Stimulated activated CD4-positive, alpha-beta T cell treated with anti-CD3 and anti-CD28 coated beads, Interleukin-4, amount 100 ng/mL, for 48 hours (primary cell): Measurements from ENCODE around the gene RBM39.
A peak's percentile ranks its signal among the peaks of the same experiment; 100 is the strongest.
"Not testable (repeated sequence)": the region's sequence is repeated elsewhere in the genome, so short reads cannot be mapped to it uniquely, and the experiment has no call there.

Source experiments
- DNase-seq, 2 donors: peaks; one replicate each; pipeline ENCODE4 v3.0.0-alpha.2; 2020; ENCODE audit warnings: low read depth in 2 of 2

RBM39 gene

DNA sequence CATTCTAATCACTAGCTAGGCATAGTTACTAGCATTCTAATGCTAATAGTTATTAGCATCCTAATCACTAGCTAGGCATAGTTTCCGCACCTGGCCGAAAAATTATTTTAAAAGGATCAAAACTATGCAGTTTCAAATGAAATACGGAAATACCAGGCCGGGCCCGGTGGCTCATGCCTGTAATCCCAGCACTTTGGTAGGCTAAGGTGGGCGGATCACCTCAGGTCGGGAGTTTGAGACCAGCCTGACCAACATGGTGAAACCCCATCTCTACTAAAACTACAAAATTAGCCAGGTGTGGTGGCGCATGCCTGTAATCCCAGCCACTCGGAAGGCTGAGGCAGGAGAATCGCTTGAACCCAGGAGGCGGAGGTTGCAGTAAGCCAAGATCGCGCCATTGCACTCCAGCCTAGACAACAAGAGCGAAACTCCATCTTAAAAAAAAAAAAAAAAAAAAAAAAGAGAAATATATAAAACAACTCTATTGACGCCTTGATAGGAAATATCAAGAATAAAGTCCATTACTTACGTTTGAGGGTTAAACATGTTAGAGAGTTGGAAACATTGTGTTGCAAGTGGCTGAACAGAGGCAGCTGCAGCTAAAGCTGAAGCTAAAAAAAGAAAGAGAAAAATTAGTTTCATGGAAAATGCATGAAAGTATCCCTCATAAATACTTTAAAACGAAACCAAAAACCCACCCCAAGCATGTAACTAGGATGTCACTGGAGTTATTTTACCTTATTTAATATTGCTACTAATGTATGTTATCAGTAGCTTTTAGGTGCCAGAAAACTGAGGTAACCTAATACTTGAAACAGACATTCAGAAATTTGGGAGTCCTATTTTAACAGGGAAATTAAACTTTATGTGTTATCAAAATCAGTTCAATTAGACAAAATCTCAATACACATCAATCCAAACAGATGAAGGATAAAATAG is 35.2 kb downstream of the RBM39 start:
- not testable (repeated sequence) for DNase-seq

DNA sequence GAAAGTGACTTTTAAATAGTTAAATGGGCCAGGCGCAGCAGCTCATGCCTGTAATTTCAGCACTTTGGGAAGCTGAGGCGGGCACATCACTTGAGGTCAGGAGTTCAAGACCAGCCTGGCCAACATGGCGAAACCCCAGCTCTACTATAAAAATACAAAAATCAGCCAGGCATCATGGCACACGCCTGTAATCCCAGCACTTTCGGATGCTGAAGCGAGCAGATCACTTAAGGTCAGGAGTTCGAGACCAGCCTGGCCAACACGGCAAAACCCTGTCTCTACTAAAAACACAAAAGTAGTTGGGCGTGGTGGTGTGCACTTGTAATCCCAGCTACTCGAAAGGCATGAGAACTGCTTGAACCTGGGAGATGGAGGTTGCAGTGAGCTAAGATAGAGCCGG is 36.2 kb downstream of the RBM39 start:
- DNase-seq: not testable (repeated sequence)

DNA sequence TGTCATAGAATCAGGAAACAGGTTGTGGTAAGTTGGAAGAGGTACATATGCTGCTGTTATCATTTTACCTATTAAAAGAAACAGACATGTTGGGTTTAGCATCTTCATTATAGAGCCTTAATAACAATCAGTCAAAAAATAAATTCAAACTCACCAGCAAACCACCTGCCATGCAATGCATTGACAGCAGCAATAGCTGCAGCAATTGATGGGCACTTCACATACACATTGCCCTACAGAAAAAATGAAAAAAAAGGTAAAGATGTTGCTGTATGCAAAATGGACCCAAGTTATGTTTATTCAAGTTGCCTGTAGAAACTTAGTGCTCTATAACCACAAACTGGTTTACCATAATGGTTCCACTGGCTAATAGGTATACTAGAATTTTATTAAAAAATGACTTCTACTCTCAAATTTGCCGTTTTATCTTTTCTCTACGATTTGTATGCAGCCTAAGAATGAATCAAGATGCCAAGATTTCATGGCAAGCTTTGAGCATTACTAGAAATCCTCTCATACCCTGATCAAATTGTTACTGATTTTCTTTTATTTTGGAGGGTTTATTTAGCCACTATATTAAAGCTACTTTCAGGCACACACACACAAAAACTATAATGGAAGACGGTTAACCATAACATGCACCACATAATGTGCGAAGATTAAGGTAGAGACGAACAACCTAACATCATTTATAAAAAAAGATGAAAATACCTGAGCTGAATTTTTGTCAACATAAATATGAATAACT is 37.4 kb downstream of the RBM39 start:
- DNase-seq: no peak

DNA sequence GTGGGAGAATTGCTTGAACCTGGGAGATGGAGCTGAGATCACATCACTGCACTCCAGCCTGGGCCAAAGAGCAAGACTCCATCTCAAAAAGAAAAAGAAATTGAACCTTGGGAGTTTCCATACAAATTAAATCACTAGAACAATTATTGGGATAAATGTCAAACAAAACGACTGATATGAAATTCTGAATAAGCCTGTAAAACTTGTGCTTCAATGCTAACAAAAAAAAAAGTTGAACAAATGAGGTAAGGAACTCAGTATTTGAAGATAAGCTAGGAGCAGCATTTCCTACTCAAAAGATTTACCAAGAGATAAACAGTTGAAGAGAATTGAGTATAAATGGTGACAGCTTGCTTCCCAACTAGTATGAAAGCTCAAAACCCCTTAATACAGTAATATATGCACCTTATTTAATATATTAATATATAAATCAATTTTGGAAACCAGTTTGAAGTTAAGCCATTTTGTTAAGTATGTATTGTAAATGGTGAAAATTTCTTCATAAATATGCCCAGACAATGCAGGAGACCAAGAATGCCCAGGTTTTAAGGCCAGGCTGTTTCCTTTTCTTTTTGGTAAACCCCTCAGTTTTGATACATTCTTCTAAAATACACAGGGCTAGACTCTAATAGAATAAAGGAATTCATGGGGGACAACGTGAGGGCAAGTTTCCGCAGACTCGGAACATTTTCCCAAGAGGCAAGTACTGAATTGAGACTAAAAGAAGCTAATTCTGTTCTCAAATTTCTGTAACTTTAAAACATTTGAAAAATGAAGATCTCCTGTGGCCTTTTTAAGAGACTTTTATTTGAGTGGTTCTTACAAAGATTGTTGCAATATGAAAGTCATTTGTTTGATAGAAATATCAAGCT is 39.0 kb downstream of the RBM39 start:
- no peak for DNase-seq

DNA sequence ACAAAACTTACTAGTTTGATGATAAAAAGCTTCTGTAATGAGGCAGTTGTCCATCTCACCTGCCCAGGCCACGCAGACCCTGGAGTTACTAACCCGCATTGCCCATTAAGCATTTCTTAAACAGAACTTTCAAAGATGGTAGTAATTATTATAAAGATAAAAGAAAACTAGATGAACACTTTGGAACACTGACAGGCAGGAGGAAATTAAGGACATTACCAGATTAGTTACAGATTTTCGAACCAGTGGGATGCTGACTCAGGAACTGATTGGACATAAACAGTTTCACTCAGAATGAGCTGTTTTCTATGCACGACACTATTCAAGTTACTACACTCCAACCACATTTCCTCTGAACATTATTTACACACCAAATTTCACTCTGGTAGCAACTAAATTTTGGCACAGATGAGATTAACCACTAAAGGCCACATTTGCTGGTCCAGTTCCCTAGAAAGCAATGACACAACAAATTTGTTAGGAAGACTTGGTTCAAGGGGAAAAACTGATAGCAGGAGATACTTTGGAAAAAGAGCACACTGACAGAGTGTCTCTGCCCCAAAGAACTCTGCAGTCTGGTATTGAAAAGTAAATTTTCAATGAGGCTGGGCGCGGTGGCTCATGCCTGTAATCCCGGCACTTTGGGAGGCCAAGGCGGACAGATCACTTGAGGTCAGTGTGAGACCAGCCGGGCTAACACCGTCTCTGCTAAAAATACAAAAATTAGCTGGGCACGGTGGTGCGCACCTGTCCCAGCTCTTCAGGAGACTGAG is 39.8 kb downstream of the RBM39 start:
- DNase-seq: no peak

DNA sequence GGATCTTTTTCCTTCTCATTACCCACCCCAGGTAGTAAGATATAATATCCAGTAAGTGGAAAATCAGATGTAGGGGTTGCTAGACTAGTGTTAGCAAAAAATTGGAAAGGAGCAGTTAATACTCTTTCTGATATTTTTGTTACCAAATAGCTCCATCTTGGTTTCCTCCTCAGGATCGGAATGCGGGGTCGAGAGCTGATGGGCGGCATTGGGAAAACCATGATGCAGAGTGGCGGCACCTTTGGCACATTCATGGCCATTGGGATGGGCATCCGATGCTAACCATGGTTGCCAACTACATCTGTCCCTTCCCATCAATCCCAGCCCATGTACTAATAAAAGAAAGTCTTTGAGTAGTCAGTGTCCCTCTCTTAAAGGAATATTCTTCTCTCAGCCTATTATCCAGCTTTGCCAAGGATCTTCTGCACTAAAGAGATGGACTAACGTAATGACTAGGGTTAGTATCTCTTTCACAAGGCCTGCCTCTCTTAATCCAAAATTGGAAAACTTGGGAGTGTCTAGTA is 41.4 kb downstream of the RBM39 start:
- no peak for DNase-seq

DNA sequence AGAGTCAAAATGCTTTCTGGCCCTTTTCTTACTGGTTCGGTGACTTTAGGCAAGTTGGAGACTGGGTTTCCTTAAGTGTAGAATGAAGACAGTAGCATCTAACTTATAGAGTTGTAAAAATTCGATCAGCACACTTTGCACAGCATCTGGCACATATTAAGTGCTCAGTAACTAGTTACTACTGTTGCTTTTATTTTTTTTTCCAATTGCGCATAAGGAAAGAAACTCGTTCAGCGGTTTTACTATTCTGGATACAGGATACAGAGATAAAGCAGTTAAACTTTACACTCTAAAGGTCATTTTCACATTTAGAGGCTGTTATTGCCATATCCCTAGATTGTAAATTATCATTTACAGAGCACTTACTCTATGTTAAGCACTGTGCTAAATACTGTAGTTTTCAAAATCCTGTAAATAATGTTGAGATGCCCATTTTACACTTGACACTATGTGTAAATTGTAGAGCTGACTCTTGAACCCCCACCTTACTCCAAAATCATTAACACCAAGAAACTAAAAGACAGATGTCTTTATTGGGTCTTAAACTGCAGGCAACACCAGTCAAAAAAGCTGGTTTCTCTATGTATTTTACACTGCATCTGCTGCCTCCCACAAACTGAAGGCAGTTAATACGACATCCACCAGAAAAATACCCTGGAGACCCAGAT is 42.0 kb downstream of the RBM39 start:
- DNase-seq: no peak

DNA sequence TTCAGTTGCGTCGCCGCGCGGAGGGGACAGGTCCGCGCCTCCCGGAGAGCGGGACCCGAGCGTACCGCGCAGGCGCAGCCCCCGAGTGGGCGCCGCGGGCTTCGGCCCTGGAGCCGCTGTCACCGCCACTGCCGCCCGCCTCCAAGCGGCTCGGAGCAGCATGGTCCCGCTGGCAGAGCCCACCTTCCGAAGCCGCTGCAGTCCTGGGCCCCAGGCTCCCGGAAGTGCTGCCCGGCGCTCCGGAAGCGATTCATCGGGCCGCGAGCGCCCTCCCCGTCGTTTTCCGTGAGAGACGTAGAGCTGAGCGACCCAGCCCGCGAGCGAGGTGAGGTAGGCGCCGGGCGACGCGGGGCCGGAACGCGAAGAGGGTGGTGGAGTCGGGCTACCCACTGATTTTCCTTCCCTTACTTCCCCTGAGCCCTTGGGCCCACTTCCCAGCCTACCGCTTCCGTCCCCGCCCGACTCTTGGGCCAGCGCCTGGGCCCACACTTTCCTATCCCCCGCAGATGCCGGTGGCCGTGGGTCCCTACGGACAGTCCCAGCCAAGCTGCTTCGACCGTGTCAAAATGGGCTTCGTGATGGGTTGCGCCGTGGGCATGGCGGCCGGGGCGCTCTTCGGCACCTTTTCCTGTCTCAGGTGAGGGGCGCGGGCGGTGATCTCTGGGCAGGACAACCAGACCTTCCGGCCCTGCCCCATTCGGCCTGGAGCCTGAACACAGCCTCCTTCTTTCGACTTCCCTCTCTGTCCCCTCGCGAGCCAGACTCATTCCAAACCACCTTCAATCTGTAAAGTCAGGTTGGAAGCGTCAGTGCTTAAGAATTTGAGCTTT is 42.7 kb downstream of the RBM39 start, which contains the start of the genes NFS1 and ROMO1:
Gene NFS1, minus strand, starts transcription at position 226 of the 830 bp plus-strand sequence. Its CDS starts 64 bp downstream, at position 162.
Gene ROMO1, plus strand, starts transcription at position 279 of the 830 bp plus-strand sequence. Its CDS starts 228 bp downstream, at position 507.
- DNase-seq: peak; percentile 76 to 82

DNA sequence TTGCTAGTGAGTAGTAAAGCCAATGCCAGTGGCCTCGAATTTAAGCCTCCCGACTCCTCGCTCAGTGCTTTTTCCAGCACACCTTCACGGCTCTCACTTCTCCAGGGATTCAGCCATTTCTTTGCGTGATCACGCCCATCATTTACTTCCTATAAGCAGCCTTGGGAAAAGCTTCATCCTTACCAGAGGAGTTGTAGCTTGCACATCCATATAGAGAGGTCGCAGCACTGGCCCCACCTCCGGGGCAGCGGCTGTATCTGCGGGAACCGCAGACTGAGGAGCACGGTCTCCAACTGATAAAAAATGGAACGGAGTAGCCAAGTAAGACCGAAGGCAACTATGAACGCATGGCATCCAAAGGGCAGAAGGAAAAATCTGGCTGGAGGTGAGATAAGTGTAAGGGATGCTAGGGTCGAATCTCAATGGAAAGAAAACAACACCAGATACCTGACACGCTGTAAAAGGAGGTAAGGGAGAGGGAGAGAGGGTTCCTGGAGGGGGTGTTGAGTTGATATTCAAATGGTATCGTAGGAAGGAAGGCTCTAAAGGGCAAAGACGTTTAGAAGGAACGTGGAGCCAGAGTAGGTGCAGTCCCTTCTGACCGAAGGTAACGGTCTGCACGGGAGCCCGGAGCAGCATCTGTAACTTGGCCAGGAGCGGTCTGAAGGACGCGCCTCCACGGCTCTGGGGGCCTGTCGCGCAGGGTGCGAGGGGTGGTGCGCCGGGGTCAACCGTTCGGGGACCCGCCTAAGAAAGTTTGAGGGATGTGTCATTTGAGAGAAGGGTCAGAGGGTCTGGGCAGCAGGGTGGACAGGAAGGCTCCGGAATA is 43.5 kb downstream of the RBM39 start:
- no peak for DNase-seq

DNA sequence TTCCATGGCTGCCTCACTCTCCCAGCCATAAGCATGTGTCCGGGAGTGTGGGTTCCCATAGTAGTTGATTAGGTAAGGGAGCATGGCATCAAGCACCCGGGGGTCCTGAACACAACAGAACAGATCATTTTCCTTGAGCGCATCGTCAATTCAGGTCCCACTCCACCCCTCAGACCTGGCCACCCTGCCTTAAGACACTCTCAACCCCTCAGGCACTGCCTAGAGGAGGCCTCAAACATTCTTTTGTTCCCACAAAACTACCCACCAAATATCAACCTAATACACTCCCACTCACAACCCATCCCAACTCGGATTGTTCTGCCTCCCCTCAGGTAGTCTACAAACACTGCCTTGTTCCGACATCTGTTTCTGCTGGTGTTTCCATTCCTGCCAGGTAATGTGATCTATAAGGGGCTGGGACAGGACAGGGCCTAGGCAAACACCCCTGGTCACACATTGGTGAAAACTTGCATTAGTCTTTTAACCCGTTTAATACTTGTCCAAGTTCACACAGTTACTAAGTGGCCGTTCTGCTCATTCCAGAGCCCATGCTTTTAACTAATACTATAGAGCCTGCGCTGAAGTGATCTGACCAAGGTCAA is 44.3 kb downstream of the RBM39 start:
- DNase-seq: no peak

DNA sequence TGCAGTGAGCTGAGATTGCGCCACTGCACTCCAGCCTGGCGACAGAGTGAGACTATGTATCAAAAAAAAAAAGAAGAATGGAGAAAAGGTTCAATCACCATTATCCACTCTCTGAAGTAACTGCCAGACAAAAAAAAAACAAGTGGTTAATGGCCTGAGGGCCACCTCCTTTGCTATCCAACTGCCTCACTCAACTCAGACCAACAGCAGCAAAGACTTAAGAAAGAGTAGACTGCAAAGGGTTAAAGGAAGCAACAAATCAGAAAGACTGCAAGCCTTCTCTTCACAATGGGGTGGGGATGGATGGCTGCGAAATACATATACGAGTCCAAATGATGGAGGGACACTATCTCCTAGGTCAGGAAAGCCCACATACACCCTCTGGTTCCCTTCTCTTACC is 46.1 kb downstream of the RBM39 start:
- no peak for DNase-seq

DNA sequence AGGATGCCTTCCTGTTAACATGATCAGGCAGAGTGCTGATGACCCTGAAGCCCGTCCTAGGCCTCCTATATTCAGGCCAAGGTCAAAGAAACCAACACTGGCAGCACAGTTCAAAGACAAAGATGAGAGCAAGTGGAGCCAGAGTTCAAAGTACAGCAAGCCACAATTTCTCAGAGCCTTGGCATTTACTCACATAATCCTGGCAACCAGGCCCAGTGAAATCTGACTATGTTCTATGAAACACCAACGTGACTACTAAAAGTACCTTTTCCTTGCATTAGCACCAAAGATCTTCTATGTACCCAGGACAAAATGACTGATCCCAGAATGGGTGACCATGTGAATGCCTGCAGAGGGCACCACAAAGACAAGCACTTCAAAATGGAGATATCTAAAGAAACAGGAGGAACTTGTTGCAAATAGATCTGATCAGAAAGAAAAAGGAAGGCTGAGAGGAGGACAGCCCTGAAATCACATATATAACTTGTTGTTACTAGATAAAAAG is 46.8 kb downstream of the RBM39 start:
- no peak for DNase-seq

DNA sequence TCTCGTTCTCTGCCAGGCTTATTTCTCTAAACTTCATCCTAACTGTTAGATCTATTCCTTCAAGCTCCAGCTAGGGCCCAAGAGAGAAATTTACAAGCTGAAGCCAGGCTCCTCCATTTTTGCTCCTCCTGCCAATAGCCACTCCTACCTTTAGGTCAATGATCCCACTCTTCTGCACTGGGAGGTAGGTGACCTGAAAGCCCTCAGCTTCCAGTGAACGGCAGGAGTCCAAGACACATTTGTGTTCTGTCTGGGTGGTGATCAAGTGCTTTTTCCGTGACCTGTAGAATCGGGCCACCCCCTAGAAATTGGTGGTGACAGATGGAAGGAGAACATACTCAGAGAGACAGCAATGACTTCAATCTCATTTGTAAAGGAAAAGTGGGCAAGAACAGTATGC is 51.8 kb downstream of the RBM39 start:
- DNase-seq: no peak

DNA sequence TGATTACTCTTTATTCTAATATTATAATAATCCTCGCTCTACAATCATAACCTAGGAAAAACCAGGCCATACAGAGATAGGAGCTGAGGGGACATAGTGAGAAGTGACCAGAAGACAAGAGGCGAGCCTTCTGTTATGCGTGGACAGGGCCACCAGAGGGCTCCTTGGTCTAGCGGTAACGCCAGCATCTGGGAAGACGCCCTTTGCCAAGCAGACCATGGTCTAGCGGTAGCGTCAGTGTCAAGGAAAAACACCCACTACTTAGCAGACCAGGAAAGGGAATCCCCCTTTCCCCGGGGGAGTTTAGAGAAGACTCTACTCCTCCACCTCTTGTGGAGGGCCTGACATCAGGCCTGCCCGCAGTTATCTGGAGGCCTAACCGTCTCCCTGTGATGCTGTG is 55.2 kb downstream of the RBM39 start:
- DNase-seq: not testable (repeated sequence)

DNA sequence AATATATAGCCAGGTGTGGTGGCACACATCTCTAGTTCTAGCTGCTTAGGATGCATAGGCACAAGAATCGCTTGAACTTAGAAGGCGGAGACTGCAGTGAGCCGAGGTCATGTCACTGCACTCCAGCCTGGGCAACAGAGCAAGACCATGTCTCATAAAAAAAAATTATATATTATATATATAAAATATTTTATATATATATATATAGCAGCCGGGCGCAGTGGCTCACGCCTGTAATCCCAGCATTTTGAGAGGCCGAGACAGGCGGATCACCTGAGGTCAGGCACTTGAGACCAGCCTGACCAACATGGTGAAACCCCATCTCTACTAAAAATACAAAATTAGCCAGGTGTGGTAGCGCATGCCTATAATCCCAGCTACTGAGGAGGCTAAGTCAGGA is 56.7 kb downstream of the RBM39 start:
- not testable (repeated sequence) for DNase-seq

DNA sequence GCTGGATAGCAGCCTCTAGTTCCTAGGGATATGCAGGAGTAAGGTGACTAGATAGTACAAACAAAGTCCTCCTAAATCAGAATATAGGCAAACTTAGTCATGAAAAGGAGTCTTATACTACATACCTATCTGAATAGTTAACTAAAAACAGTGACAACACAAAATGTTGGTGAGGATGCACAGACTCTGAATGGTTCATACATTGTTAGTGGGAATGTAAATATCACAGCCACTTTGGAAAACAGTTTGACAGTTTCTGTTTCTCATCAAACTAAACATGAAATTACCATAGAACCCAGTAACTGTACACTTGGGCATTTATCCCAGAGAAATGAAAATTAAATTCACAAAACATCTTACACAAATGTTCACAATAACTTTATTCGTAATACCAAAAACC is 60.1 kb downstream of the RBM39 start:
- DNase-seq: no peak

DNA sequence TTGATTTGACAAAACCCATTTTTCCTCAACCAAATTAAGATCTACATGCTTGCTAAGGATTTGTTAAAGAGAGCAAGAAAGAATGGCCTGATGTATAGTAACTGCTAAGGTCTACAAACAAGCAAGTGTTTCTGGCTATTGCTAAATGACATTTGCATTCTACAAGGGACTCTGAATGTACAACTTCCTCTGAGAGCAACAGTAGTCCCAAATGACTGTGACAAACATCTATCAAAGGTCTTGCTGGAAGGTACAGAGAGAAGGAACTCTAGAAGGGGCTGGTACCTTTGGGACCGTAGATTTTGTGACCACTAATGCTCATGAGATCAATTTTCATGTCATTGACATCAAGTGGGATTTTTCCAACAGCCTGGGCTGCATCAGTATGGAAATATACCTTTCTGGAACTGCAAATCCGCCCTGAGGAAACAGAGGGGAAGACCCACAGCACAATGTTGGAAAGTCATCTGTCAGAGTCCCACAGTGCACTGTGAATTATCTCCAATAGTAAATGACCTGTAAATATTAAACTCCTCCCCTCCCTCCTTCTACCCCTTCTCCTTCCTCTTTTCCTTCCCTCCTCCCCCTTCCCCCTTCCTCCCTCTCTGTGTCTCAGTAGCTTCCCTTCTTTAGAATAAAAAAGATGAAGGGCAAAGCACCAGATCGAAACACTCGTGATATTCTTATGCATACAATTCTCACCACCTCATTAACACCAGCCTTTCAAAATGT is 61.4 kb downstream of the RBM39 start:
- no peak for DNase-seq
